Retinal pigment epithelial cell (primary cell): ENCODE data around the gene LPP.

Source experiments
- DNase-seq: peaks from one replicate; pipeline ENCODE4 v3.0.0-alpha.2; 2010; ENCODE audit warnings: low read depth
- H3K4me3 ChIP-seq: 2 replicates; pipeline ENCODE4 v1.5.1; 2011; ENCODE audit warnings: mild to moderate bottlenecking, low read length, control low read depth, moderate library complexity
- CTCF ChIP-seq: conservative IDR thresholded peaks from 2 replicates; pipeline ENCODE4 v1.5.1; 2011; ENCODE audit warnings: low read depth, low read length, control low read depth, inconsistent platforms

The LPP gene

DNA sequence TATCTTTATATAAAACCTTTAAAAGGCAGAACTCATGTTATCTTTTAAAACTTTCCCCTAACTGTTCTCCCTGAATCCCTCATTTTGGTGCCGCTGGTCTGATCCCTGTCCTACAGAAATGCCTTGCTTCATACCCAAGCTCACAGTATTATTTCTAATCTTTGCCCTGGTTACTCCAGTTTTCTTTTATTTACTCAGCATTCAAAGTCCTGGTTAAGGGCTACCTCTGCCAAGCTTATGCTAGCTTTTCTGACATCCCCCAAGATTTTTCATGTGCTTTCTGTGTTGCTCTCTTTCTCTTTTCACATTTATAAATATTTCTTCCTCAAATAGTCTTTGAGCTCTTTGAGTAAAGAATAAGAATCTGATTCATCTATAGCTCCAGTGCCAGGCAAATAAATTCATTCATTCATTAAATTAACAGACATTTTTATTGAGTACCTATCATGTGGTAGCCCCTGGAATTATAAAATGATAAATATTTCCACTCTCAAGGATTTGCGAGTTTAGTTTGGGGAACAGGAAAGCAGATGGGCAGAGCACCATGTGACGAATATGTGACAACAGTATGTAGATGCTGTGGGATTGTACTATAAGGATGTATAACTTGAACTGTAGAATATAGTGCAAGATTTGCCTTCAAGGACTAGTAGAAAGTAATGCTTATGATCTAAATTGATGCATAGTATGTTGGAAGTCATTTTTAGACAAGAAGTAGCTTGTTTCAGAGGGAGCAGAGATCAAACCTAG lies 247.5 kb downstream of the LPP start:
- TF ChIP-seq CTCF = no peak
- H3K4me3 ChIP-seq = no peak overlapping the region
- DNase-seq = no peak

GRCh38 chr3:188402229-188402628 lies 248.3 kb downstream of the LPP start:
- no peak for DNase-seq
- no peak overlapping the region for H3K4me3 ChIP-seq
- TF ChIP-seq CTCF = no peak

GRCh38 chr3:188403404-188403803 lies 249.4 kb downstream of the LPP start:
- TF ChIP-seq CTCF = no peak
- H3K4me3 ChIP-seq = no peak overlapping the region
- no peak for DNase-seq

GRCh38 chr3:188404124-188404523 lies 250.2 kb downstream of the LPP start:
- TF ChIP-seq CTCF = no peak
- H3K4me3 ChIP-seq = no peak overlapping the region
- no peak for DNase-seq

GRCh38 chr3:188404701-188405100 lies 250.7 kb downstream of the LPP start:
- TF ChIP-seq CTCF = no peak
- H3K4me3 ChIP-seq = no peak overlapping the region

GRCh38 chr3:188407158-188407880 lies 253.4 kb downstream of the LPP start:
- no peak for TF ChIP-seq CTCF
- H3K4me3 ChIP-seq = no peak overlapping the region
- no peak for DNase-seq

More at GRCh38 chr3:188404701-188405100, 250.7 kb downstream of the LPP start:
- DNase-seq = no peak

DNA sequence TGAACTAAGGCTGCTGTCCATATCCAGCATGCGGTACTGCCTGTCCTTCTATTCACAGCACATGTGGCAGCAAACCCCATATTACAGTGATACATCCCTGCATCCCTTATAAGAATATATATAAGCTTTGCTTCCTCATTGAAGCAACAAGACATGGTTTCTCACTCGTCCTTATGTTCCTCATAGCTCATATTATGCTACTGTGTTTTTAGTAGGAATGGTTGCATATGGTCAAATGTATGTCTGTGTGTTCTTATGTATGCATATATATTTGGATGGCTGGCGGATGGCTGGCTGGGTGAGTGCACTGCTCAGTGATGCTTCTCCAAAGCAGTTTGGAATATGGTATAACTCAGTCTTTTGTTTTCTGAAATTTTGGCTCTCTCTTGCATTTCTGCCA lies 254.9 kb downstream of the LPP start:
- no peak overlapping the region for H3K4me3 ChIP-seq
- DNase-seq = no peak
- TF ChIP-seq CTCF = no peak
